Measurements from ENCODE around the gene CLIC5.

The CLIC5 gene

GRCh38 chr6:46014046-46014445 lies 1.6 kb downstream of the CLIC5 start:
- no peak overlapping the region for H3K27ac ChIP-seq (ENCODE audit: low read length)
- H3K9me3 ChIP-seq (ENCODE audit: control insufficient read depth in 1 of 2, low read length in 2 of 2), result peaks cover 0 to 6% of the 10 kb centered on the region in 2 donors
- peaks cover 8% of the 10 kb centered on the region for H3K27me3 ChIP-seq (ENCODE audit: low read depth, low read length)
- H3K36me3 ChIP-seq (ENCODE audit: control insufficient read depth in 1 of 2, insufficient read depth in 2 of 2, low read length in 2 of 2), result no peaks in the 10 kb centered on the region
- peak overlapping the region in 1 of 2 donors; percentile 57 for H3K4me3 ChIP-seq (ENCODE audit: low read depth in 1 of 2, low read length in 2 of 2)
- H3K4me1 ChIP-seq (ENCODE audit: control insufficient read depth in 1 of 2, insufficient read depth in 2 of 2, low read length in 2 of 2), result peaks cover 5 to 10% of the 10 kb centered on the region in 2 donors

- no peak overlapping the region for H3K4me3 ChIP-seq (ENCODE audit: low read depth in 1 of 2, low read length in 2 of 2)
- H3K27ac ChIP-seq (ENCODE audit: low read length), result no peak overlapping the region
Observed at GRCh38 chr6:46013639-46014038, 2.0 kb downstream of the CLIC5 start.

DNA sequence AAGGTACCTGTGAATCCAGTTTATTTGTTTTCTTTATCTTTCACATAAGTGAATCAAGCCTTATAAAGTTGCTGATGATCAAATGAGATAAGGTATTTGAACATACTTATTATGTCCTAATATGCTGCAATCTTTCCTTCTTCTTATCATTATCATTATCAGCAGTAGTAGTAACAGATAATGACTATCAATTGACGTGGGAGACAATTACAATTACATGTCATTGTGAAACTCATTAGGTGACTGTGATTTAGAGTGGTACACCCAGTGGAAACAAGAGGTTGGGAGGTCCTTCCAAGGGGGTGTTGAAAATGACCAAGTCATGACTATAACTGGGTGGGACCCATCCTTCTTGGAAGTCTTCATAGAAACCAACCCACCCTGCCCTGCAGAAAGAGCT lies 2.8 kb downstream of the CLIC5 start:
- H3K9me3 ChIP-seq (ENCODE audit: control insufficient read depth in 1 of 2, low read length in 2 of 2), result peaks cover 0 to 6% of the 10 kb centered on the region in 2 donors
- H3K27ac ChIP-seq (ENCODE audit: low read length), result no peak overlapping the region
- H3K27me3 ChIP-seq (ENCODE audit: low read depth, low read length), result peaks cover 6% of the 10 kb centered on the region
- no peak overlapping the region for H3K4me3 ChIP-seq (ENCODE audit: low read depth in 1 of 2, low read length in 2 of 2)
- peaks cover 5 to 10% of the 10 kb centered on the region in 2 donors for H3K4me1 ChIP-seq (ENCODE audit: control insufficient read depth in 1 of 2, insufficient read depth in 2 of 2, low read length in 2 of 2)
- H3K36me3 ChIP-seq (ENCODE audit: control insufficient read depth in 1 of 2, insufficient read depth in 2 of 2, low read length in 2 of 2), result no peaks in the 10 kb centered on the region

More at GRCh38 chr6:46013639-46014038, 2.0 kb downstream of the CLIC5 start:
- Histone ChIP-seq H3K4me1 (ENCODE audit: control insufficient read depth in 1 of 2, insufficient read depth in 2 of 2, low read length in 2 of 2) (peaks cover 5 to 10% of the 10 kb centered on the region in 2 donors), H3K27me3 (ENCODE audit: low read depth, low read length) (peaks cover 8% of the 10 kb centered on the region), H3K36me3 (ENCODE audit: control insufficient read depth in 1 of 2, insufficient read depth in 2 of 2, low read length in 2 of 2) (no peaks in the 10 kb centered on the region), H3K9me3 (ENCODE audit: control insufficient read depth in 1 of 2, low read length in 2 of 2) (peaks cover 0 to 6% of the 10 kb centered on the region in 2 donors)

DNA sequence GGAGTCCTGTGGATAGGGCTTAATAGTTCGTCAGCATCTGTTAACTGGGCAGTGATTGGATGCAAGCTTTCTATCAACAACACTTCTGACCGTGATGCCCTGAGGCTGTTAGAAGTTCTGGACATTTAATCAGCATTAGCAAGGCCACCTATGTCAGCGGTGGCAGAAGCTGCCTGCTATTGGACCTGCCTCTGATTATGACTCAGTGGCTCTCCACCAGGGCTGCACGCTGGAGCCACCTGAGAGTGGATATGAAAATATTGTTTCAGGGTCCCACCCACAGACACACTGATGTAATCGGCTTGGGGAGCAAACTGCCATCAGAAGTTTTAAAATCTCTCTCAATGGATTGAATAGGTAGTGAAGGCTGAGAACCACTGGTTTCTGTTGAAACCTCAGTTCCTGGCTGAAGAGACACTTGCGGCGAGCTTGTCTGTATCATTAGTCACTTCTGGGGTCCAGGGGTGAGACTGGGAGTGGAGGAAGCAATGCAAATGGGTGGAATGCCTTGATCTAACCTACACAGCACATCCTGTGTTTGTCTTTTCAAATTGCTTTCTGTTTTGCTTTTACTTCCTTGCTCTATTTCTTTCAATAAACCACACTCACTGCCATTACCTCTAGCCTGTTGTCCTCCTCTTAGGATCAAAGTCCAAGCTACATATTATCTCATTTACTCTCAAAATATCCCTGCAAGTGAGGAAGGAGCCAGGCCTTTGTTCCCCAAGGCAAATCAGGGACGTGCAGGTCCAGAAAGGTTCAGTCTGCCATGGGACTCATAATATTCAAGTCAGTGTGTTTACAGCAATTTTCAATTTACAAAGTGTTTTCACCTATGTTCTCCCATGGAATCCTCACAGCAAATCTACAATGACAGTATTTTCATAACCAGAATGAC lies 4.2 kb downstream of the CLIC5 start:
- no peak overlapping the region for H3K27ac ChIP-seq (ENCODE audit: low read length)
- no peak overlapping the region for H3K4me3 ChIP-seq (ENCODE audit: low read depth in 1 of 2, low read length in 2 of 2)
- H3K9me3 ChIP-seq (ENCODE audit: control insufficient read depth in 1 of 2, low read length in 2 of 2), result peaks cover 0 to under 1% of the 10 kb centered on the region in 2 donors
- peaks cover 5 to 10% of the 10 kb centered on the region in 2 donors for H3K4me1 ChIP-seq (ENCODE audit: control insufficient read depth in 1 of 2, insufficient read depth in 2 of 2, low read length in 2 of 2)
- H3K36me3 ChIP-seq (ENCODE audit: control insufficient read depth in 1 of 2, insufficient read depth in 2 of 2, low read length in 2 of 2), result no peaks in the 10 kb centered on the region
- no peaks in the 10 kb centered on the region for H3K27me3 ChIP-seq (ENCODE audit: low read depth, low read length)

DNA sequence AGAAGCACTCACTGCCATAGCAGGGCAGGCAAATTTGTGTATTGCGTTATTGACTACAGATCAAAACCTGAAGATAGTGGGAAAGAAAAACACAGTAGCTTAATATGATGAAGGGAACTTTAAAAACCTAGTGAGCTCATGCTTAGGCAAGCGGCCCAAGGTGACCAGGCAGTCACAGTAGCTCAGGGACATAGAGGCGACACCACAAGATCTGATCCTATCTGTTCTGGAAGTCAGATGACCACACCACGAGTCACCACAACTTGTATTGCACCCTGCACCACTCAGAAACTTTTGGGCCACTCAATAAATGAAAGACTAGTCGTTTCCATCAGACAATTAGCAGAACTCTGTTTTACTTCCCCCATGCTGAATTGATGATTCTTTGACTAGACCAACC lies 4.9 kb downstream of the CLIC5 start:
- Histone ChIP-seq H3K4me3 (ENCODE audit: low read depth in 1 of 2, low read length in 2 of 2) (no peak overlapping the region), H3K9me3 (ENCODE audit: control insufficient read depth in 1 of 2, low read length in 2 of 2) (no peaks in the 10 kb centered on the region), H3K4me1 (ENCODE audit: control insufficient read depth in 1 of 2, insufficient read depth in 2 of 2, low read length in 2 of 2) (peaks cover 5 to 8% of the 10 kb centered on the region in 2 donors)

GRCh38 chr6:46010270-46010669 lies 5.4 kb downstream of the CLIC5 start:
- Histone ChIP-seq H3K4me3 (ENCODE audit: low read depth in 1 of 2, low read length in 2 of 2) (no peak overlapping the region), H3K9me3 (ENCODE audit: control insufficient read depth in 1 of 2, low read length in 2 of 2) (no peaks in the 10 kb centered on the region), H3K4me1 (ENCODE audit: control insufficient read depth in 1 of 2, insufficient read depth in 2 of 2, low read length in 2 of 2) (peaks cover 3 to 5% of the 10 kb centered on the region in 2 donors), H3K27me3 (ENCODE audit: low read depth, low read length) (no peaks in the 10 kb centered on the region), H3K27ac (ENCODE audit: low read length) (no peak overlapping the region), H3K36me3 (ENCODE audit: control insufficient read depth in 1 of 2, insufficient read depth in 2 of 2, low read length in 2 of 2) (no peaks in the 10 kb centered on the region)

More for the DNA sequence above, 4.9 kb downstream of the CLIC5 start:
- Histone ChIP-seq H3K27ac (ENCODE audit: low read length) (no peak overlapping the region), H3K27me3 (ENCODE audit: low read depth, low read length) (no peaks in the 10 kb centered on the region), H3K36me3 (ENCODE audit: control insufficient read depth in 1 of 2, insufficient read depth in 2 of 2, low read length in 2 of 2) (no peaks in the 10 kb centered on the region)

DNA sequence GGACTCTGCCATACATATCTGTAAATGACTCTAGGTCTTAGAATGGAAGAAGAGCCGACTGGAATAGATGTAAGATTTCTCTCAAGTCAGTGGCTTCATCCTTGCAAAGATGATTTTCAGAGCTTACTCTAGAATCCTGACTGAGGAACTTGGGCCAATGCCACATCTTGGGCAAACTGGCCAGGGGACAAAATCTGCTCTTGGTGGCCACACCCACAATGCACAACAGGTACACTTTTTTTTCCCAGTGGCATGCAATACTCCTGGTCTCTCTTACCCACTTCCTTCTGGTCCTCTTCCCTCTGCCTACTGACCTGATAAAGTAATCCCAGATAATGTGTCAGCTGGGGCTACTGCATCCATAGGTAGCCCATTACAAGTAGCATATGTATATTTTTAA lies 13.4 kb downstream of the CLIC5 start:
- Histone ChIP-seq H3K4me1 (ENCODE audit: control insufficient read depth in 1 of 2, insufficient read depth in 2 of 2, low read length in 2 of 2) (no peaks in the 10 kb centered on the region), H3K4me3 (ENCODE audit: low read depth in 1 of 2, low read length in 2 of 2) (no peak overlapping the region), H3K36me3 (ENCODE audit: control insufficient read depth in 1 of 2, insufficient read depth in 2 of 2, low read length in 2 of 2) (no peaks in the 10 kb centered on the region), H3K9me3 (ENCODE audit: control insufficient read depth in 1 of 2, low read length in 2 of 2) (no peaks in the 10 kb centered on the region), H3K27me3 (ENCODE audit: low read depth, low read length) (no peaks in the 10 kb centered on the region), H3K27ac (ENCODE audit: low read length) (no peak overlapping the region)

DNA sequence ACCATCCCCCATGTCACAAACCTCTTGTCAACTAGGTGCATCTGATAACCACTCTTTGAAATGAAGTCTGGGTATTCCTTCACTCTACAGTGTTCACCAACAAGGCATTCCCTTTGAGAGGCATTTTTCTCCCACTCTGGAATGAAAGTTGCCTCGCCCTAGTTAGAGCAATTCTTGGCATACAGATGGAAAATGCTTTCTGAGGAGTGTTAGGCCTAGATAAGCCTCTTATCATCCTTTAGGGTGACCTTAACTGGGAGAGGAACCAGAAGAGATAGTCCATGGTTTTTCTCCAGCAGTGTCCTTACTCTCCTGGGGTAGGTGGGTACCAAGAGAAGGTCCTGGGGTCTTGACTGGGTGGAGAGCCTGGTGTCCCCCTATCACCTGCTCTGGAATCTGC lies 14.8 kb downstream of the CLIC5 start:
- no peaks in the 10 kb centered on the region for H3K27me3 ChIP-seq (ENCODE audit: low read depth, low read length)
- H3K36me3 ChIP-seq (ENCODE audit: control insufficient read depth in 1 of 2, insufficient read depth in 2 of 2, low read length in 2 of 2), result no peaks in the 10 kb centered on the region
- H3K4me1 ChIP-seq (ENCODE audit: control insufficient read depth in 1 of 2, insufficient read depth in 2 of 2, low read length in 2 of 2), result no peaks in the 10 kb centered on the region
- H3K9me3 ChIP-seq (ENCODE audit: control insufficient read depth in 1 of 2, low read length in 2 of 2), result no peaks in the 10 kb centered on the region
- H3K4me3 ChIP-seq (ENCODE audit: low read depth in 1 of 2, low read length in 2 of 2), result no peak overlapping the region
- no peak overlapping the region for H3K27ac ChIP-seq (ENCODE audit: low read length)

DNA sequence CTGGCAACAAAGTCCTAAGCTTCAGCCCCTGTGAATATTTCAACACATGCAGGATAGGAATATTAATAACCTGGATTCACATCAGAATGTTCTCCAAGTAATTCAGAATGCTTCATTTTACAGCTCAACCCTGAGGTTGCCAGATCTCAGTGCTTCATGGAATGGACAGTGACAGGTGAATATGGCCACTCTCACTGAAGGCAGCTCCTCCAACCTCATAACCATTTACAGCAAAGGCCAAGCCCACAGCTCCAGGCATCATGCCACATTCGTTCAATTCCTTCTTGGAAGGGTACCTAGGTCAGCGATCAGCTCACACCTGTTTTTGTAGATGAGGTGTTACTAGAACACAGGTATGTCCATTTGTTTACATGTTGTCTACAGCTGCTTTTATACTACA lies 17.1 kb downstream of the CLIC5 start:
- H3K9me3 ChIP-seq (ENCODE audit: control insufficient read depth in 1 of 2, low read length in 2 of 2), result no peaks in the 10 kb centered on the region
- no peaks in the 10 kb centered on the region for H3K27me3 ChIP-seq (ENCODE audit: low read depth, low read length)
- no peaks in the 10 kb centered on the region for H3K4me1 ChIP-seq (ENCODE audit: control insufficient read depth in 1 of 2, insufficient read depth in 2 of 2, low read length in 2 of 2)
- H3K36me3 ChIP-seq (ENCODE audit: control insufficient read depth in 1 of 2, insufficient read depth in 2 of 2, low read length in 2 of 2), result no peaks in the 10 kb centered on the region
- H3K4me3 ChIP-seq (ENCODE audit: low read depth in 1 of 2, low read length in 2 of 2), result no peak overlapping the region
- no peak overlapping the region for H3K27ac ChIP-seq (ENCODE audit: low read length)

GRCh38 chr6:45997875-45998506 lies 17.7 kb downstream of the CLIC5 start:
- no peak overlapping the region for H3K4me3 ChIP-seq (ENCODE audit: low read depth in 1 of 2, low read length in 2 of 2)
- no peaks in the 10 kb centered on the region for H3K4me1 ChIP-seq (ENCODE audit: control insufficient read depth in 1 of 2, insufficient read depth in 2 of 2, low read length in 2 of 2)
- H3K27ac ChIP-seq (ENCODE audit: low read length), result no peak overlapping the region
- H3K9me3 ChIP-seq (ENCODE audit: control insufficient read depth in 1 of 2, low read length in 2 of 2), result no peaks in the 10 kb centered on the region
- no peaks in the 10 kb centered on the region for H3K36me3 ChIP-seq (ENCODE audit: control insufficient read depth in 1 of 2, insufficient read depth in 2 of 2, low read length in 2 of 2)
- H3K27me3 ChIP-seq (ENCODE audit: low read depth, low read length), result no peaks in the 10 kb centered on the region

DNA sequence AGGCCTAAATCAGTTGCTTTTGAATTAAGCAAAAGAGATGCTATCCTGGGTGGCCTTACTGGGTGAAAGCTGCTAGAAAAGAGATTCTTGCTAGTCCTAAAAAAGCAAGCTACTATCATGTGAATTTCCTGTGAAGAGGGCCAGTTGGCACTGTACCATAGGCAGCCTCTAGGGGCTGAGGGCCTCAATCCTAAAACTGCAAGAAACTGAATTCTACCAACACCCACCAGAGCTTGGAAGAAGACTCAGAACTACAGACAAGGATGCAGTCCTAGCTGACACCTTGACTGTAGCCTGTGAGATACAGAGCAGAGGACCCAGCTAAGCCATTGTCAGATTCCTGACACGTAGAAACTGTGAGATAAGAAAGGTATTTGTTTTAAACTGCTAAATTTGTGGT lies 24.5 kb downstream of the CLIC5 start:
- H3K9me3 ChIP-seq (ENCODE audit: control insufficient read depth in 1 of 2, low read length in 2 of 2), result no peaks in the 10 kb centered on the region
- H3K27ac ChIP-seq (ENCODE audit: low read length), result no peak overlapping the region
- no peaks in the 10 kb centered on the region for H3K36me3 ChIP-seq (ENCODE audit: control insufficient read depth in 1 of 2, insufficient read depth in 2 of 2, low read length in 2 of 2)
- H3K27me3 ChIP-seq (ENCODE audit: low read depth, low read length), result no peaks in the 10 kb centered on the region
- H3K4me1 ChIP-seq (ENCODE audit: control insufficient read depth in 1 of 2, insufficient read depth in 2 of 2, low read length in 2 of 2), result peaks cover 0 to 5% of the 10 kb centered on the region in 2 donors
- H3K4me3 ChIP-seq (ENCODE audit: low read depth in 1 of 2, low read length in 2 of 2), result no peak overlapping the region

Data from muscle layer of duodenum (tissue), 2 donors.